Adrenal gland (tissue), 12 donors: Measurements from ENCODE around the gene PCGF1. TPM values are rescaled to one million over a fixed set of nuclear protein-coding genes. Genes with fewer than 3 reads are reported as not detected.

Experiments
- DNase-seq, 7 donors: peaks; one replicate each; pipeline ENCODE4 v3.0.0-alpha.2; 2019 to 2020
- H3K27ac ChIP-seq, 5 donors: fragments of 200-600 bp; sonication (generic) in 4 of 5; 1 replicate in 3 of 5; 2 replicates in 2 of 5; pipeline versions ENCODE4 v1.5.1 to v1.8.0; 2016 to 2020; ENCODE audit warnings: mild to moderate bottlenecking in 1 of 5
- H3K27me3 ChIP-seq: fragments of 200-600 bp; 2 replicates; pipeline ENCODE4 v1.8.0; 2021
- H3K36me3 ChIP-seq, 2 donors: fragments of 200-600 bp; replicated peaks in 1 of 2; 1 replicate in 1 of 2; 2 replicates in 1 of 2; pipeline versions ENCODE4 v1.5.1 to v1.8.0; 2018 to 2022
- H3K4me1 ChIP-seq, 2 donors: fragments of 200-600 bp; replicated peaks in 1 of 2; 1 replicate in 1 of 2; 2 replicates in 1 of 2; pipeline versions ENCODE4 v1.5.1 to v1.8.0; 2018 to 2021
- H3K4me3 ChIP-seq, 4 donors: fragments of 200-600 bp; sonication (generic) in 3 of 4; one replicate each; pipeline ENCODE4 v1.5.1; 2016 to 2018
- H3K9me3 ChIP-seq, 3 donors: fragments of 200-600 bp; sonication (generic) in 1 of 3; replicated peaks in 1 of 3; 1 replicate in 2 of 3; 2 replicates in 1 of 3; pipeline versions ENCODE4 v1.5.1 to v1.8.0; 2016 to 2021
- CTCF ChIP-seq, 6 experiments: fragments of 450-650 bp in 4 of 6; fragments of 200-600 bp in 2 of 6; sonication (generic) in 1 of 6; IDR thresholded peaks; 1 replicate in 5 of 6; 2 replicates in 1 of 6; pipeline versions ENCODE4 v1.5.1 to v1.8.0; 2016 to 2021; ENCODE audit warnings: antibody characterized with exemption in 6 of 6, mild to moderate bottlenecking in 2 of 6, moderate library complexity in 1 of 6
- POLR2A ChIP-seq, 2 donors: fragments of 450-650 bp; IDR thresholded peaks; one replicate each; pipeline ENCODE4 v1.6.1; 2017; ENCODE audit warnings: antibody characterized with exemption in 2 of 2, mild to moderate bottlenecking in 2 of 2, moderate library complexity in 1 of 2
- WGBS, 4 donors: extraction: QIAGEN DNeasy Blood & Tissue Kit in 2 of 4; methylation state at CpG; one replicate each; pipeline versions ENCODE4 v1.1.5 to v1.1.7; 2013 to 2017; 5-methylcytosine and 5-hydroxymethylcytosine counted together
- intact Hi-C, 2 donors: fragments of 100-400 bp; cut with DNase I; formaldehyde crosslinking; loops; one replicate each; pipeline versions ENCODE4 v1.14.1 to v1.15.0; 2022 to 2023
- polyA plus RNA-seq, 3 donors: library from polyadenylated mRNA; stranded (reverse); fragments of 200-250 nt in 2 of 3; fragments of 350-450 nt in 1 of 3; fragmentation: Illumina TruSeq in 1 of 3; extraction: RNeasy Lipid Tissue Mini Kit (QIAGEN cat#74804) in 1 of 3; gene quantifications; one replicate each; pipeline ENCODE4 v1.2.3, GENCODE V29; 2013 to 2014
- total RNA-seq, 9 donors: library from RNA; depleted of rRNA in 4 of 9; stranded (reverse); fragments of >200 nt in 4 of 9; fragments of 120-200 nt in 1 of 9; fragmentation: NEBNext Ultra II Directional in 1 of 9; extraction: Animal tissue kit (Norgen Biotek cat#: 25700) in 1 of 9; gene quantifications; one replicate each; pipeline versions ENCODE4 v1.1.0 to v1.2.4, GENCODE V29; 2013 to 2023
- donor health status: healthy with polysubstance abuse.
- donor health status: Bipolar disorder and iron deficiency.
- donor health status: DM: yes; HTN: yes; CAD: no.
- donor health status: DM: no; HTN: no; CAD: no.
- donor health status: DM: no; HTN: no; CAD: no.
- donor health status: DM: yes; HTN: yes; CAD: no.

The PCGF1 gene
- total and polyA plus RNA-seq, 12 donors: 15.4 to 38.9 (median 24.1) TPM

DNA sequence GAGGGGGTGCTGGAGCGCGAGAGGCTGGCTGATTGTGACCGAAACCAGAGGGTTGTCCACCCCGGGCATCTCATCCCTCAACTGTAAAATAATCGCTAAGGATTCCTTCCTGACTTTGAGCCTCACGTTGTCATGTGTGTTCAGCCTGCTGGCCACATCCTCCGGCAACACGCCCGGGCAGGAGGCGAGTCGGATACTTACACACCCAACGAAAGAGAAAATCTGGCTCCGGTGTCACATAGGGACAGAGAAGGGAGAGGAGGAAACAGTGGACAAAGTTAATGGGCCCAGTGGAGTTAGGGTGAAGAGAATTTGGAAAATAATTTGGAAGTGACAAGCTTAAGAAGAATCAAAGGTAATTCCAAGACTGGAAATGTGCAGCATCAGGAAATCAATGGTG lies 9.2 kb upstream of the PCGF1 start:
- no peak overlapping the region for H3K27ac ChIP-seq
- H3K36me3 ChIP-seq: no peaks in the 10 kb centered on the region
- no peak for DNase-seq
- peaks cover 88% of the 10 kb centered on the region for H3K27me3 ChIP-seq
- no peaks in the 10 kb centered on the region for H3K9me3 ChIP-seq
- 62 to 74% (median 68%) methylated on average over 12 to 13 of the region's 13 CpGs for WGBS, 4 donors
- TF ChIP-seq CTCF (IDR thresholded peaks at IDR 0.05) (no peak), POLR2A (IDR thresholded peaks at IDR 0.05) (no peak)
- intact Hi-C loops: no loop called here
- H3K4me3 ChIP-seq: peak overlapping the region in 1 of 4 donors; percentile 39
- H3K4me1 ChIP-seq: peaks cover 0 to 18% of the 10 kb centered on the region in 2 donors

- peaks cover 0 to 18% of the 10 kb centered on the region in 2 donors for H3K4me1 ChIP-seq
- TF ChIP-seq POLR2A (IDR thresholded peaks at IDR 0.05): no peak
- peak in 1 of 6 experiments; percentile 1 for TF ChIP-seq CTCF (IDR thresholded peaks at IDR 0.05)
- intact Hi-C loops: no loop called here
- 1 to 7% (median 4%) methylated on average over 22 to 72 of the region's 72 CpGs for WGBS, 4 donors
- H3K27ac ChIP-seq: no peak overlapping the region
- H3K36me3 ChIP-seq: no peaks in the 10 kb centered on the region
- H3K4me3 ChIP-seq: peak overlapping the region in 1 of 4 donors; percentile 39
- H3K9me3 ChIP-seq: no peaks in the 10 kb centered on the region
- peak; percentile 52 to 88 (median 60) for DNase-seq
- peaks cover 92% of the 10 kb centered on the region for H3K27me3 ChIP-seq
Observed at GRCh38 chr2:74515981-74516633, 8.6 kb upstream of the PCGF1 start.

GRCh38 chr2:74515271-74515980 lies 7.9 kb upstream of the PCGF1 start:
- no peak for DNase-seq
- intact Hi-C loops: no loop called here

More at GRCh38 chr2:74515271-74515980, 7.9 kb upstream of the PCGF1 start:
- no peaks in the 10 kb centered on the region for H3K9me3 ChIP-seq
- H3K36me3 ChIP-seq: no peaks in the 10 kb centered on the region
- WGBS, 4 donors: 10 to 18% (median 11%) methylated on average over 9 to 60 of the region's 60 CpGs
- peaks cover 96% of the 10 kb centered on the region for H3K27me3 ChIP-seq
- peak overlapping the region in 1 of 4 donors; percentile 39 for H3K4me3 ChIP-seq
- H3K4me1 ChIP-seq: peaks cover 0 to 18% of the 10 kb centered on the region in 2 donors
- H3K27ac ChIP-seq: peak overlapping the region in 1 of 5 donors; percentile 52
- TF ChIP-seq POLR2A (IDR thresholded peaks at IDR 0.05) (no peak), CTCF (IDR thresholded peaks at IDR 0.05) (no peak)
